ENCODE data around the gene DLX4. TPM values are rescaled to one million over a fixed set of nuclear protein-coding genes. Genes with fewer than 3 reads are reported as not detected.

DLX4 gene
- total RNA-seq, 1 experiment from 2014 or later, result 2.5 TPM

DNA sequence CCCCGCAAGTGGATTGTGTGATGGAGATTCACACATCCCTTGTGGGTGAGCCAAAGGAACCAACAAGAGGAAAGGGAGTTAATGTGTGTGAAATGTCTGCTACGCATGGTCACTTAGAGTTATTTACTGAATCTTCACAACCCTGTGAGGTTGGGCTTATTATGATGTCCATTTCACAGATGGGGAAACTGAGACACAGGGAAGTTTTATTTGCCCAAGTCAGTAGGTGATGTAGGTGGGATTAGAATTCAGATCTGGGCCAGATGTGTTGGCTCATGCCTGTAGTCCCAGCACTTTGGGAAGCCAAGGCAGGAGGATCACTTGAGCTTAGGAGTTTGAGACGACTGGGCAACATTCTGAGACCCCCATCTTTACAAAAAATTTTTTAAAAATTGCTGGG lies 11.6 kb upstream of the DLX4 start:
- H4K5ac ChIP-seq (ENCODE audit: insufficient read length, low read depth, low read length), result no peak overlapping the region
- no peak overlapping the region for H2BK5ac ChIP-seq (ENCODE audit: insufficient read length, low read length)
- Mint-ChIP-seq H3K36me3 (ENCODE audit: insufficient read depth in 1 of 3, low read depth in 3 of 3) (no peaks in the 10 kb centered on the region; a peak in 1 of 7 replicates), H3K27me3 (ENCODE audit: low read depth) (peaks cover 87% of the 10 kb centered on the region), H3K27ac (no peak overlapping the region), H3K9me3 (no peaks in the 10 kb centered on the region; a peak in 2 of 5 replicates), H3K4me3 (no peak overlapping the region), H3K4me1 (peaks cover 15 to 28% of the 10 kb centered on the region in 2 experiments)
- H3T11ph ChIP-seq (ENCODE audit: low read length), result no peak overlapping the region
- no peak overlapping the region for H2BK12ac ChIP-seq (ENCODE audit: insufficient read length, low read depth, low read length)
- H4K91ac ChIP-seq (ENCODE audit: insufficient read length, low read depth, low read length), result no peak overlapping the region
- H3K79me1 ChIP-seq (ENCODE audit: insufficient read depth, low read depth, low read length, poor library complexity, severe bottlenecking), result no peaks in the 10 kb centered on the region
- no peak overlapping the region for H2BK120ac ChIP-seq (ENCODE audit: low read depth, low read length, poor library complexity, severe bottlenecking)
- H3K9ac ChIP-seq (ENCODE audit: extremely low read depth, insufficient read length, low read length), result no peak overlapping the region
- no peak overlapping the region for H2BK20ac ChIP-seq (ENCODE audit: low read depth, low read length, poor library complexity, severe bottlenecking)
- TF ChIP-seq, protein P1, sequence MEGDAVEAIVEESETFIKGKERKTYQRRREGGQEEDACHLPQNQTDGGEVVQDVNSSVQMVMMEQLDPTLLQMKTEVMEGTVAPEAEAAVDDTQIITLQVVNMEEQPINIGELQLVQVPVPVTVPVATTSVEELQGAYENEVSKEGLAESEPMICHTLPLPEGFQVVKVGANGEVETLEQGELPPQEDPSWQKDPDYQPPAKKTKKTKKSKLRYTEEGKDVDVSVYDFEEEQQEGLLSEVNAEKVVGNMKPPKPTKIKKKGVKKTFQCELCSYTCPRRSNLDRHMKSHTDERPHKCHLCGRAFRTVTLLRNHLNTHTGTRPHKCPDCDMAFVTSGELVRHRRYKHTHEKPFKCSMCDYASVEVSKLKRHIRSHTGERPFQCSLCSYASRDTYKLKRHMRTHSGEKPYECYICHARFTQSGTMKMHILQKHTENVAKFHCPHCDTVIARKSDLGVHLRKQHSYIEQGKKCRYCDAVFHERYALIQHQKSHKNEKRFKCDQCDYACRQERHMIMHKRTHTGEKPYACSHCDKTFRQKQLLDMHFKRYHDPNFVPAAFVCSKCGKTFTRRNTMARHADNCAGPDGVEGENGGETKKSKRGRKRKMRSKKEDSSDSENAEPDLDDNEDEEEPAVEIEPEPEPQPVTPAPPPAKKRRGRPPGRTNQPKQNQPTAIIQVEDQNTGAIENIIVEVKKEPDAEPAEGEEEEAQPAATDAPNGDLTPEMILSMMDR (conservative IDR thresholded peaks at IDR 0.05), result no peak
- WGBS (ENCODE audit: extremely low coverage, insufficient read length, low lambda C conversion rate), result no CpG with 5 or more reads among the region's 3 CpGs
- no peak overlapping the region for H3K56ac ChIP-seq (ENCODE audit: insufficient read length, low read depth, low read length)
- H3K27me3 ChIP-seq (ENCODE audit: insufficient read depth, low read length), result peaks cover 6% of the 10 kb centered on the region
- no peaks in the 10 kb centered on the region; the same call in 1 of the 2 replicates for H3K79me2 ChIP-seq (ENCODE audit: insufficient read depth, low read length)
- no peak overlapping the region for H4K8ac ChIP-seq (replicated peaks; ENCODE audit: insufficient read length, low read depth, low read length)
- H3K14ac ChIP-seq (ENCODE audit: insufficient read depth, low read length), result no peak overlapping the region
- H3K18ac ChIP-seq (ENCODE audit: insufficient read length, low read depth, low read length), result no peak overlapping the region
- H3K27ac ChIP-seq (ENCODE audit: insufficient read length, low read depth, low read length), result no peak overlapping the region
- no peaks in the 10 kb centered on the region for H3K9me3 ChIP-seq (ENCODE audit: control insufficient read depth, low read depth, low read length)
- no peak overlapping the region for H3K4me2 ChIP-seq (ENCODE audit: insufficient read depth, insufficient read length, low read length)
- no peak overlapping the region for H2BK15ac ChIP-seq (ENCODE audit: low read depth, low read length)
- H3K23ac ChIP-seq (ENCODE audit: insufficient read length, low read depth, low read length), result no peak overlapping the region
- no peak overlapping the region for H2AK5ac ChIP-seq (ENCODE audit: insufficient read length, low read length)
- H3K4ac ChIP-seq (ENCODE audit: low read depth, low read length), result no peak overlapping the region
- DNase-seq, result no peak
- no peaks in the 10 kb centered on the region for H3K23me2 ChIP-seq (ENCODE audit: insufficient read length, low read depth, low read length, poor library complexity, severe bottlenecking)
- H3K4me1 ChIP-seq (ENCODE audit: insufficient read depth, low read length), result no peaks in the 10 kb centered on the region
- H4K20me1 ChIP-seq (ENCODE audit: control insufficient read depth, insufficient read depth, insufficient read length), result no peaks in the 10 kb centered on the region
- no peak overlapping the region for H2AFZ ChIP-seq (ENCODE audit: low read length)

All from H9 (cell line).